ENCODE measurements around the gene NUP88.

Gene NUP88

DNA sequence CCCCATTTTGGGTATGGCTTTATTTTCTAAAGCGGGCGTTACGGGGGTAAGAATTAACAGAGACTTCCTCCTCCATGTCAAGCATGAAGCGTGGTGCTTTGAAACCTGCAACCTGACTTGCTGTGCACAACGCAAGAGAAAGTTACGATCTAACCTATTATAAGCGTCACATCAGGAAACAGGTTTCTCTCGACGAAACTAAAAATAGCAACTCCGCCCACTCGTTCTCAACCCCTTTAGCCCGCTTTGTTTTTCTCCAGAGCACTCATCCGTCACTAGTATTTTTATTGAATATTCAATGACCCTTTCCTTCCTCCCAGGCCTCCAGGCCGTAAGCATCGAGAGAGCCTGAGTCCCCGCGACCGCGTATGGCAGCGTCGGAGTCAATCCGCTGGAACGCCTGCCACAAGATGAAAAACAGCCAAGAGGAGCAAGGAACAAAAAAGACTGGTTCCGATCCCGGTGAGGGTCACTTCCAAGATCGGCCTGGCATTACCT, 555 bp downstream of the NUP88 start:
- TF ChIP-seq SIN3A (IDR thresholded peaks at IDR 0.05; ENCODE audit: borderline replicate concordance, insufficient read depth, low read length), result peak; percentile 68; the same call in 1 of the 2 replicates
- no peak for TF ChIP-seq POLR2AphosphoS5 (IDR thresholded peaks at IDR 0.05; ENCODE audit: low read depth, low read length)

DNA sequence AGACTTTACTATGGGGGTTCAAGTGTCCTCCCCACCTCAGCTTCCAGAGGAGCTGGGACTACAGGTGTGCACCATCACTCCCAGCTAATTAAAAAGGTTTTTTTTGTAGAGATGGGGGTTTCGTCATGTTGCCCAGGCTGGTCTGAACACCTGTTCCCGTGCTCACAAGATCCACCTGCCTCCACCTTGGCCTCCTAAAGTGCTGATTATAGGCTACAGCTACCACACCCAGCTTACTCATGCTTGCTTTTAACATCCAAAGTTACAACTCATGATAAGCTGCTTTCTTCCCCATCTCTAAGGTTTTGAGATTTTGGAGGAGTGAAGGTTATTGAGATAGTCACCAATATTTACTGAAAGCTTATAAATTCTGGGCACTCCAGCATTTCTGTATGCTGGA, 2.6 kb downstream of the NUP88 start:
- TF ChIP-seq FOXP2 (optimal IDR thresholded peaks at IDR 0.05; ENCODE audit: borderline replicate concordance, extremely low read depth, extremely low read length, insufficient read depth), result no peak
- TF ChIP-seq POLR2AphosphoS5 (IDR thresholded peaks at IDR 0.05; ENCODE audit: low read depth, low read length), result no peak
- TF ChIP-seq, protein P1, sequence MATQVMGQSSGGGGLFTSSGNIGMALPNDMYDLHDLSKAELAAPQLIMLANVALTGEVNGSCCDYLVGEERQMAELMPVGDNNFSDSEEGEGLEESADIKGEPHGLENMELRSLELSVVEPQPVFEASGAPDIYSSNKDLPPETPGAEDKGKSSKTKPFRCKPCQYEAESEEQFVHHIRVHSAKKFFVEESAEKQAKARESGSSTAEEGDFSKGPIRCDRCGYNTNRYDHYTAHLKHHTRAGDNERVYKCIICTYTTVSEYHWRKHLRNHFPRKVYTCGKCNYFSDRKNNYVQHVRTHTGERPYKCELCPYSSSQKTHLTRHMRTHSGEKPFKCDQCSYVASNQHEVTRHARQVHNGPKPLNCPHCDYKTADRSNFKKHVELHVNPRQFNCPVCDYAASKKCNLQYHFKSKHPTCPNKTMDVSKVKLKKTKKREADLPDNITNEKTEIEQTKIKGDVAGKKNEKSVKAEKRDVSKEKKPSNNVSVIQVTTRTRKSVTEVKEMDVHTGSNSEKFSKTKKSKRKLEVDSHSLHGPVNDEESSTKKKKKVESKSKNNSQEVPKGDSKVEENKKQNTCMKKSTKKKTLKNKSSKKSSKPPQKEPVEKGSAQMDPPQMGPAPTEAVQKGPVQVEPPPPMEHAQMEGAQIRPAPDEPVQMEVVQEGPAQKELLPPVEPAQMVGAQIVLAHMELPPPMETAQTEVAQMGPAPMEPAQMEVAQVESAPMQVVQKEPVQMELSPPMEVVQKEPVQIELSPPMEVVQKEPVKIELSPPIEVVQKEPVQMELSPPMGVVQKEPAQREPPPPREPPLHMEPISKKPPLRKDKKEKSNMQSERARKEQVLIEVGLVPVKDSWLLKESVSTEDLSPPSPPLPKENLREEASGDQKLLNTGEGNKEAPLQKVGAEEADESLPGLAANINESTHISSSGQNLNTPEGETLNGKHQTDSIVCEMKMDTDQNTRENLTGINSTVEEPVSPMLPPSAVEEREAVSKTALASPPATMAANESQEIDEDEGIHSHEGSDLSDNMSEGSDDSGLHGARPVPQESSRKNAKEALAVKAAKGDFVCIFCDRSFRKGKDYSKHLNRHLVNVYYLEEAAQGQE (IDR thresholded peaks at IDR 0.05; ENCODE audit: insufficient read depth in 1 of 2, low read depth in 2 of 2, low read length in 2 of 2), result no peak
- no peak for TF ChIP-seq SIN3A (IDR thresholded peaks at IDR 0.05; ENCODE audit: borderline replicate concordance, insufficient read depth, low read length)
- TF ChIP-seq TAF1 (IDR thresholded peaks at IDR 0.05; ENCODE audit: borderline replicate concordance, insufficient read depth, low read length), result no peak

DNA sequence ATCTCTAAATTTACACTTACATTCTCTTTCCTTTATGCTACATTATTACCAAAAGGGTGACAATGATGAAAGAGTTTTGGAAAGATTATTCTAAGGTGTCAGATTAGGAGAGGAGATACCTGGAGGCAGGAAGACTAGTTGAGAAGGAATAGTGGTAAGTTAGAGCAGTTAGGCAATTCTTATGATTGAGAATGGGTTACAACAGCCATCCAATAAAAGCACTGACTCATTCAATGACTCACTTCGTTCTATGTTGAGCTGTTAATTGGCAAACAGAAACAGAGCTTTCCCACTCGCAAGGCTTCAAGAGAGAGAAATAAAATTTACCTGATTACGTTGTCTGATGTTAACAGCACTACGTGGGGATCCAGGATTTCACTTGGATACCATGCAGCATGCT, 5.8 kb downstream of the NUP88 start:
- TF ChIP-seq TAF1 (IDR thresholded peaks at IDR 0.05; ENCODE audit: borderline replicate concordance, insufficient read depth, low read length) (no peak), FOXP2 (optimal IDR thresholded peaks at IDR 0.05; ENCODE audit: borderline replicate concordance, extremely low read depth, extremely low read length, insufficient read depth) (no peak), POLR2AphosphoS5 (IDR thresholded peaks at IDR 0.05; ENCODE audit: low read depth, low read length) (no peak), SIN3A (IDR thresholded peaks at IDR 0.05; ENCODE audit: borderline replicate concordance, insufficient read depth, low read length) (no peak)
- TF ChIP-seq, protein P1 (IDR thresholded peaks at IDR 0.05; ENCODE audit: insufficient read depth in 1 of 2, low read depth in 2 of 2, low read length in 2 of 2), result no peak

DNA sequence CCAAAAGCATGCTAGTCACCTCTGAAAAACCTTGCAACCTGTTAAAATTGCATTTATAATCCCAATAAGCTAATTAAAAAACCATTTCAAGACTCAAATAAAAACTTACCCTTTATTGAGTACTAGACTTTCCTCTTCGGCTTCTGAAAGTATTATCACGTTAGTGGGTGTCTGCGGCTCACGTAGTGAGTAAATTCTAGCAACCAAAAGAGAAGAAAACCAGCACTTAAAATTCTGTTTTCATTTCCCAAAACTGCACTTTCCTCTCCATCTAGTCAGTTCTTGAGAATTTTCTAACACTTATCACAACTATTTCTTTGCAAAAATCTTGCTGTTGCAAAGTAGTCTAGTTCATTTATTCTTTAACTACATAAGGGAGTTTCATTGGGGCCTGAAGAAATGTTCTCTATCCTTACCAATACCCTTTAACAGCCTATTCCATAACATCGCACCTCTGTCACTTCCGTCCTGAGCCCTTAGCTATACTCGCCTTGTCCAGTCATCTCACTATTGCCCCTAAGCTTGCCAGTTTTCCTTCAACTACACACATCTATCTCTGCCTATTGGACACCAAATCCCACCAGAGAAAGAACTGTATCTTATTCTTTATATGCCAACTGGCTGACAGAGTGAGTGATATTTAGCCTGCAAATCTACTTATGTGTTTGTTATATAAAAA, 8.7 kb downstream of the NUP88 start:
- no peak for TF ChIP-seq FOXP2 (optimal IDR thresholded peaks at IDR 0.05; ENCODE audit: borderline replicate concordance, extremely low read depth, extremely low read length, insufficient read depth)
- TF ChIP-seq TAF1 (IDR thresholded peaks at IDR 0.05; ENCODE audit: borderline replicate concordance, insufficient read depth, low read length), result no peak
- TF ChIP-seq SIN3A (IDR thresholded peaks at IDR 0.05; ENCODE audit: borderline replicate concordance, insufficient read depth, low read length), result no peak
- TF ChIP-seq, protein P1 (IDR thresholded peaks at IDR 0.05; ENCODE audit: insufficient read depth in 1 of 2, low read depth in 2 of 2, low read length in 2 of 2), result no peak
- no peak for TF ChIP-seq POLR2AphosphoS5 (IDR thresholded peaks at IDR 0.05; ENCODE audit: low read depth, low read length)

DNA sequence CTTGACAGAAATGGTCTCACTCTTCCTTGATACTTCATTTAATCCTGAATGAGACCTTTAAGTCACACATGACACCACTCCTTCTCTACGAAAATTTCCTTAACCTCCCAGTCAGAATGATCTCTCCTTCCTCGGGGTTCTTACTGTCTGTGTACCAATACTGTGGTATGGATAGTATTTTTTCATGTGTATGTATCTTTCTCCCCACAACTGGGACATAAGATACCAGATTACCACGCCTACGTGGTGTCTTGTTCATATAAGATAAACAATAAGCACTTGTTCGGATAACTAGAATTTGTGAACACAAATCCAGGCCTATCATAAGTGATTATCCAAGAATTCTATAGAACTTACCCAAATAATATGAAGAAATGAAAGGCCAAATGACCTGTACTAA, 11.3 kb downstream of the NUP88 start:
- no peak for TF ChIP-seq FOXP2 (optimal IDR thresholded peaks at IDR 0.05; ENCODE audit: borderline replicate concordance, extremely low read depth, extremely low read length, insufficient read depth)
- TF ChIP-seq, protein P1 (IDR thresholded peaks at IDR 0.05; ENCODE audit: insufficient read depth in 1 of 2, low read depth in 2 of 2, low read length in 2 of 2), result no peak
- no peak for TF ChIP-seq SIN3A (IDR thresholded peaks at IDR 0.05; ENCODE audit: borderline replicate concordance, insufficient read depth, low read length)
- TF ChIP-seq TAF1 (IDR thresholded peaks at IDR 0.05; ENCODE audit: borderline replicate concordance, insufficient read depth, low read length), result no peak
- no peak for TF ChIP-seq POLR2AphosphoS5 (IDR thresholded peaks at IDR 0.05; ENCODE audit: low read depth, low read length)

All from PFSK-1 (cell line).